Measurements from ENCODE around the gene PGF.

Gene PGF

GRCh38 chr14:74921987-74922751, 33.2 kb downstream of the PGF start:
- in situ Hi-C loops (cut with MboI; ENCODE audit: low sequenced_read_pairs): no loop called here

GRCh38 chr14:74921053-74921620, 34.3 kb downstream of the PGF start:
- in situ Hi-C loops (cut with MboI; ENCODE audit: low sequenced_read_pairs): no loop called here

GRCh38 chr14:74920281-74920680, 35.1 kb downstream of the PGF start:
- in situ Hi-C loops (cut with MboI; ENCODE audit: low sequenced_read_pairs): no loop called here

GRCh38 chr14:74919421-74920165, 35.8 kb downstream of the PGF start:
- in situ Hi-C loops (cut with MboI; ENCODE audit: low sequenced_read_pairs): no loop called here

GRCh38 chr14:74918380-74918779, 37.0 kb downstream of the PGF start:
- in situ Hi-C loops (cut with MboI; ENCODE audit: low sequenced_read_pairs): no loop called here

- in situ Hi-C loops (cut with MboI; ENCODE audit: low sequenced_read_pairs): no loop called here
Observed at GRCh38 chr14:74917646-74918081, 37.7 kb downstream of the PGF start.

GRCh38 chr14:74917178-74917543, 38.2 kb downstream of the PGF start:
- in situ Hi-C loops (cut with MboI; ENCODE audit: low sequenced_read_pairs): no loop called here

GRCh38 chr14:74915826-74916225, 39.6 kb downstream of the PGF start:
- in situ Hi-C loops (cut with MboI; ENCODE audit: low sequenced_read_pairs): no loop called here

GRCh38 chr14:74915426-74915825, 40.0 kb downstream of the PGF start:
- in situ Hi-C loops (cut with MboI; ENCODE audit: low sequenced_read_pairs): no loop called here

GRCh38 chr14:74913986-74914573, 41.3 kb downstream of the PGF start:
- in situ Hi-C loops (cut with MboI; ENCODE audit: low sequenced_read_pairs): no loop called here

GRCh38 chr14:74913393-74913910, 41.9 kb downstream of the PGF start:
- in situ Hi-C loops (cut with MboI; ENCODE audit: low sequenced_read_pairs): no loop called here

GRCh38 chr14:74912801-74913200, 42.6 kb downstream of the PGF start:
- in situ Hi-C loops (cut with MboI; ENCODE audit: low sequenced_read_pairs): no loop called here

GRCh38 chr14:74912111-74912510, 43.3 kb downstream of the PGF start:
- in situ Hi-C loops (cut with MboI; ENCODE audit: low sequenced_read_pairs): no loop called here

GRCh38 chr14:74911704-74912103, 43.7 kb downstream of the PGF start:
- in situ Hi-C loops (cut with MboI; ENCODE audit: low sequenced_read_pairs): no loop called here

GRCh38 chr14:74911221-74911620, 44.2 kb downstream of the PGF start:
- in situ Hi-C loops (cut with MboI; ENCODE audit: low sequenced_read_pairs): no loop called here

- in situ Hi-C loops (cut with MboI; ENCODE audit: low sequenced_read_pairs): no loop called here
Observed at GRCh38 chr14:74910556-74910955, 44.8 kb downstream of the PGF start.

- in situ Hi-C loops (cut with MboI; ENCODE audit: low sequenced_read_pairs): no loop called here
Observed at GRCh38 chr14:74909911-74910310, 45.5 kb downstream of the PGF start.

- in situ Hi-C loops (cut with MboI; ENCODE audit: low sequenced_read_pairs): no loop called here
Observed at GRCh38 chr14:74909501-74909900, 45.9 kb downstream of the PGF start.

GRCh38 chr14:74908861-74909341, 46.5 kb downstream of the PGF start:
- in situ Hi-C loops (cut with MboI; ENCODE audit: low sequenced_read_pairs): no loop called here

- in situ Hi-C loops (cut with MboI; ENCODE audit: low sequenced_read_pairs): no loop called here
Observed at GRCh38 chr14:74907744-74908143, 47.7 kb downstream of the PGF start.

GRCh38 chr14:74906925-74907521, 48.4 kb downstream of the PGF start:
- in situ Hi-C loops (cut with MboI; ENCODE audit: low sequenced_read_pairs): no loop called here
